NCI-H82 (cell line): ENCODE results near the gene TADA2B.
A peak's percentile ranks its signal among the peaks of the same experiment; 100 is the strongest.

Experiments used
- DNase-seq: peaks from one replicate; lab custom pipeline; 2025; lab: John Stamatoyannopoulos, UW

TADA2B gene

DNA sequence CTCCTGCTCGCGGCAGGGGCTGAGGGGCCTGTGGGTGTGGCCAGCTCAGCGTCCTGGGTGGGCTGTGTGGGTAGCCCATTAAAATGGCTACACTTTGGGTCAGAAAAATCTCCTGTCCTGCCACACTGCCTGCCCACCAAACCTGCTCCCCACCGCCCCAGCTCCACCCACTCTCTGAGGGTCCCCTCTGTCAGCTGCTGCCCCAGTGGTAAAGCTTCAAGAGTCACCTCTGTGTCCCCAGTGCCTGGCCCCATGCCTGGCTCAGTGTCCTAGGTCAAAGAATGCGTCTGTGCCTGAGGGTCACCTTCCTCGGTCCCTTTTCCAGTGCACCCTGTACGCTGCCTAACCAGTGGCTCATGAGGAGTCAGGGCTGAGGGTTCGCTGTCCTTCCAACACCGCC is 24.9 kb upstream of the TADA2B start:
- no peak for DNase-seq

DNA sequence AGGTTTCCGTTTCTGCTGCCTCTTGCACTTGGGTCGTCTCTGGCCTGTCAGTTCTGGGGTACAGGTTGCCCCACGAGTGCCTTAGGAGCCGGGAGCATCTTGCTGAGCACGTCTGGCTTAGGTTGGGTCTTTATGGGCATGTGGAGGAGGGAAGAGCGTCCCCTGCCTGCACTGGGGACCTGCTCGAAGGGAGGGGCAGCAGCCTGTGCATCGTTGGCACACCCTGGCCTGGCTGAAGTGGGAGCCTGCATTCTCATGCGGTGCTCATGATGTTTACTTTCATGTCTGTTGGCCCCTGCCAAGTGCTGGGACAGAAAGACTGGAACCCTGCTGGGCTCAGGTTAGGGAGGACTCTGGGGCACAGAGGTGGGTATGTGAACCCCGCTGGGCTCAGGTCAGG is 23.8 kb upstream of the TADA2B start:
- no peak for DNase-seq

DNA sequence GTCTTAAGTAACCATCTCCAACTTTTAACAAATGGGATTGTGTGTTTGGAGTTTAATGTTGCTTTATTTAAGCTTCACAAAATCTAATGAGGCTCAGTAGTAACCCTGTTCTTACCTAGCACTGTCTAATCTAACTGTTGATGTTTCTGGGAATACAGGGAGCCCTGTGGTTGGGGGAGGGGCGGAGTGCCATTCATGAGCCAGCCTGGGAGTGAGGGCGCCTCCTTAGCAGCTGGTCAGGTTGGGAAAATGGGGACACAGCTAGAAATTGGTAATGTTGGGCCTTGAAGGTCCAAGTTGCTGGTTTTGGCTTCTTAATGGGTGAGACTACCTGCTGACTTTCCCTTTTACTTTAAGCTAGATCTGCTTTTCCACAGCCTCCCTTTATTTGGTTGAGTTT is 22.9 kb upstream of the TADA2B start:
- DNase-seq, result no peak

DNA sequence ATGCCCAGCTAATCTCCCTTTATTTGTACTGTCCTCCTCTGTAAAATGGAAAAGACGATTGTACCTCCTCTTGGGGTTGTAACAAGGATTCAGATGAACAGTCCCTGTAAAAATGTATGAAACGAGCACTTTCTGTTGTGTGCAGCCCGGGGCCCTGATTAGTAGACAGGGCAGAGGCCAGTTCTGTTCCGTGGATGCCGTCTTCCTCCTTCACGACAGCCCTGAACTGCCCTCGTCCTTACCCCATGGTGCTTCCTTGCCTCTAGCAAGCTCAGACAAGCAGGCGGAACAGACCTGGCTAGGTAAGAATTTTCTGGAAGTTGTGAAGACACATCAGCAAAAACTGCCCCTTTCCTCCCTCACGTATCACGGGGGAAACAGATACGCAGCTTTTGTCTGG is 22.3 kb upstream of the TADA2B start:
- DNase-seq, result no peak

DNA sequence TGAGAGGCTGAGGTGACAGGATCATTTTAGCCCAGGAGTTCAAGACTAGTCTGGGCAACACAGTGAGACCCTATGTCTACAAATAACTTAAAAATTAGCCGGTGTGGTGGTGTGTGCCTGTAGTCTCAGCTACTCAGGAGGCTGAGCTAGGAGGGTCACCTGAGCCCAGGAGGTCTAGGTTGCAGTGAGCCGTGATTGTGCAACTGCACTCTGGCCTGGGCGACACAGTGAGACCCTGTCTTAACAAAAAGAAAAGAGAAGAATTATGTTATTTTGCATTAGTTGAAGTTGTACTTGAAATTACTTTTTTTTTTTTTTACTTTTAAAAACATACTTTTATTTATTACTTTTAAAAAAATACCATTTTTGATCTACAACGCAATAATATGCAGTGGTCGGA is 21.8 kb upstream of the TADA2B start:
- DNase-seq, result no peak

DNA sequence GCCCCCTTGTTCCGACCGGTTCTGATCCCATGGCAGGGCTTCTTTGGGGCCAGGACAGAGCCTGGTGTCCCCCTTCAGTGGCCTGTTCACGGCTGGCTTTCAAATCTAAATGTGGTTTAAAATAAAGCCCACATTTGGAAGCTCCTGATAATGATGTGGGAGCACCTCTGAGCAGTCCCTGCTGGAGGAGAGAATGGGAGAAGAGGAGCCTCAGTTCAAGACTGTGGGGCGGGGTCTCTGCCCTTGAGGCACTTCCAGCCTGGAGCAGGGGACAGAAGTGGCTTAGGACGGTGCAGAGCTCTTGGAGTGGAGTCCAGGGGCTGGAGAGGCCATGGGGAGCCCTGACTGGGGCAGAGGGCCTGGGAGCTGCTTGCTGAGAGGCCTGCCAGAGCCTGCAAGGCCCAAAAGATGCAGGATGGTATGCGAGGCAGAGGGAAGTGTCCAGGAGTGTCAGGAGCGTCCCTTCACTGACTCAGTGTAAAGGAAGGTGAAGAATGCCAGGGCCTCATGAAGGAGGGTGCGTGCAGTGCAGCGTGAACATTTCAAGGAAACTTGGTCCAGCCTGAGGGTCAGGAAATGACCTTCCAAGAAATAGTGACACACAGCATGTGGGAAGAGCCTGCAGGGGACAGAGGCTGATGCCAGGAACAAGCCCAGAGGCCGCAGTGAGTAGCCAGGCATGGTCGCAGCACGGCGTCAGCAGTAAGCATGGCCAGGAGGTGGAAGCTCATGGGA is 21.1 kb upstream of the TADA2B start:
- DNase-seq, result no peak

DNA sequence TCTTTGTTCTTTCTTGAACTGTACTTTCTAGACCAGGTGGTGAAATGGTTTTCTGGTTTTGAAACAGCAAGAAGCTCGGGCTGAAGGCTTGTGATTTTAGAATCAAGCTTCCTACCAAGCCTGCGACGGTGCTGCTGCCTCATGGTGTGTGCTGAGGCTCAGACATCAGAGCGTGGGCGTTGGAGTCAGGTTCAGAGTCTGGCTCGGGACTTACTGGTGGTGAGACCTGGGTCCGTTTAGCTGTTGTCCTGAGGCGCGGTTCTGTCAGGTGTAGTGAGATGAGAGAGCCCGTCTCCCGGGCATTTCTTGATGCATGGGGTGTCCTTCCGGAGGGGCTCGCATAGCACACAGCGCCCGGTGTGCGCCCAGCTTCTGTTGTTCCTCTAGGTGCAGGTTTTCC is 19.7 kb upstream of the TADA2B start:
- no peak for DNase-seq

DNA sequence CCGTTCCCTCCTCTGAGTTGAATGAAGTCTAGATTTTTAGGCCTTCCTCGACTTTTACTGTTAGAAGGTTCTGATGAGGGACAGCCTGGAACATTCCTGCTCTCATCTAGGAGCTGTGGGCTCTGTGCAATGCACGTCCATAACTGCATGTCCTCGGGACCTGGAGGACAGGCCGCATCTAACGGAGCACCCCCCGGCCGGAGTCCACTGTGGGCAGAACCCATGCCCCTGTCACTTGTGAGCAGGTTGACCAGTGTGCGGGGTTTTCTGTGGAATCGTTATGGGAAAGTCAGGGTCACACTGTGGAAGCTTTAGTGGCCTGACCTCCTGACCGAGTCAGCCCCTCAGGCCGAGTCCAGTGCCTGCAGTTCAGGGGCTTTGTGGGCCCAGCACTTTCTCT is 19.3 kb upstream of the TADA2B start:
- no peak for DNase-seq

DNA sequence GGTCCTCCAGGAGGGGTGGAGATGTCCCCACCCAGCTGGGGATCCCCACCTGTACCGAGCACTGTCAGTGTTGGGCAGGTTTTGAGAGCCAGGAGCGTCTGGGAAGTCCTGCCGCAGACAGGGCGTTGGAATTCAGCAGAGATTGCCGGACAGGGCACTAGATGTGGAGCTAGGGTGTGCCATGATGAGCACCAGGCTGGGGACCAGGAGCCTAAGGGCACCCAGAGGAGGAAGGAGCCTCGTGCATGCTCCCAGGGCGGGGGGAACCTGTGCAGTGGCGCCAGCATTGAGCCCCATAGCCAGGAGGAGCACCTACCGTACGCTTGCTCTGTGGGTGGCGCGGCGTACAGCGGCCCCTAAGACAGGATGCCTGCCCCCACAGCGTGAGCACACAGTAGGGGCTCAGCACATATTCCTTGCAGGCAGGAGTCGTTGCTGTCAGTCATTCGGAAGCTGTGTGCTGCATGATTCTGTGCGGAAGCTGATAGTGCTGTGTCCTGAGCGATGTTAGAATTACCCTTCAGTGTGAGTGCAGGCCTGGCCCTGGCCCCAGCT is 18.8 kb upstream of the TADA2B start:
- no peak for DNase-seq

DNA sequence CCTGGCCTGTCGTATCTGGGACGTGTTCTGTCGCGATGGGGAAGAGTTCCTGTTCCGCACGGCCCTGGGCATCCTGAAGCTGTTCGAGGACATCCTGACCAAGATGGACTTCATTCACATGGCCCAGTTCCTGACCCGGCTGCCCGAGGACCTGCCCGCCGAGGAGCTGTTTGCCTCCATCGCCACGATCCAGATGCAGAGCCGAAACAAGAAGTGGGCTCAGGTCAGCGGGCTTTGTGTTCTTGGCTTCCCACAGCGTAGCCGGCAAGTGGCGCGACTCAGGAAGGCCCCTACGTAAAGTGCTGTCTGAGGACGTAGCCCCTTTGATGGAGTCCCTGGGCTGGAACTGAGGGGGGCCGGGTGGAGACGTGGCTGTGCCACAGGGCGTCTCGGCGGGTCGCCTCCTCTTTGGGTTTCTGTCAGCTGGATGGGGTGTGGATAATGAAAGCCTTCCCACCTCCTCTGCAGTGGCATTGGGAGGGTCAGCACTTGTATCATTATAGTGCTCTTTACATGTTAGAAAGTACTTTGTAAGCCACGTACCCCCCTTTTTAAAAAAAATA is 18.1 kb upstream of the TADA2B start:
- no peak for DNase-seq

DNA sequence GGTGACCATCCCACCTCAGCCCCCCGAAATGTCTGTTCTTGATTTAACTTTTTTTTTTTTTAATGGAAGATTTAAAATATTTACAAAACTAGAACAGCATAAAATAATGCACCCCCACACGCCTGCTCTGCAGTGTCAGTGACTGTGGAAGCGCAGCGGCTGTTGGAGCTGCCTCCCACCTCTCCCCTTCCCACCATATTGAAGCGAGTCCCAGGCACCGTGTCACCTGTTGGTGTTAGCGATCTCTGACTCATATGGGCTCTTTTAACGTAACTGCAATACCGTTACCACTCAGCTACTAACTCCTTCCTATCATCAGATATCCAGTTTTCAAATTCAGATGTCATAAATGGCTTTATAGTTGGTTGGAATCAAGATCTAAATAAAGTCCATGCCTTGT is 17.1 kb upstream of the TADA2B start:
- no peak for DNase-seq

DNA sequence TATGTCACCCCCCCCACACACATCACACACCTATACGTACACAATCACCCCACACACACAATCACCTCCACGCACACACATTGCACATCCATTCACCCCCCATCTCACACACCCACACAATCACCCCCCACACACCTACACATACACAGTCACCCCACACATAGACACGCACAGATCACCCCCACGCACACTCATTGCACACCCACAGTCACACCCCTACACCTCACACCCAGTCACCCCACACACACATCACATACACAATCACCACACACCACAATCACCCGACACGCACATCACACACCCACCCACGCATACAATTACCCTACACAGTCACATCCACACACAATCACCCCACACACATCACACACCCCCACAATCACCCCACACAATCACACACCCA is 15.9 kb upstream of the TADA2B start:
- no peak for DNase-seq

DNA sequence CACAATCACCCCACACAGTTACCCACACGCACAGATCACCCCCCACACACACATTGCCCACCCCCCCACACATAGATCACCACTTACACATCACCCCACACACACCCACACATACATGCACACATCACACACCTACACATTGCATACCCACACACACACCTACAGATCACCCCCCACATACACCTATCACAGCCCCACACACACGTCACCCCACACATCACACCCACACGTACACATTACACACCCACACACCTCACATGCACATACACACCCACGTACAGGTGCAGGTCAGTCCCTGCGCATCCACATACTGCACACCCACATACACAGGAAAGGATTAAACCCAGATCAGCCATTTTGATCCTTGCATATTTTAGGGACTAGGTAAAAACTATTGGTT is 15.3 kb upstream of the TADA2B start:
- DNase-seq, result no peak

DNA sequence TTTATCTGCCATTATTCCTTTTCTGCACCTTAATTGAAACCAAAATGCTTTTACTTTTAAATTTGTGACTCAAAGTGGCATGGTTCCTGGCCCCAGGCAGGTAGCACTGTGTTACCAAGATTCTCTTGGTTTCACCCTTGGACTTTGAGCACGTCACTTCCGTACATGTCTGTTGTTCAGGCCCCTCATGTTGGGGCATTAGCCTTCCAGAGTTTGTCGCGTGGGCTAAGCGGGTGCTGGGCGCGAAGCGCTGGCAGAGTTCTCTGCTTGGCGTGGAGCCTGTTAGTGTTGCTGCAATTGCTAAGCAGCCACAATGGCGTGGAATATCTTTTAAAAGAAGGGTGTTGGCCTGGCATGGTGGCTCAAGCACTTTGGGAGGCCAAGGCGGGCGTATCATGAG is 14.0 kb upstream of the TADA2B start:
- DNase-seq, result no peak

DNA sequence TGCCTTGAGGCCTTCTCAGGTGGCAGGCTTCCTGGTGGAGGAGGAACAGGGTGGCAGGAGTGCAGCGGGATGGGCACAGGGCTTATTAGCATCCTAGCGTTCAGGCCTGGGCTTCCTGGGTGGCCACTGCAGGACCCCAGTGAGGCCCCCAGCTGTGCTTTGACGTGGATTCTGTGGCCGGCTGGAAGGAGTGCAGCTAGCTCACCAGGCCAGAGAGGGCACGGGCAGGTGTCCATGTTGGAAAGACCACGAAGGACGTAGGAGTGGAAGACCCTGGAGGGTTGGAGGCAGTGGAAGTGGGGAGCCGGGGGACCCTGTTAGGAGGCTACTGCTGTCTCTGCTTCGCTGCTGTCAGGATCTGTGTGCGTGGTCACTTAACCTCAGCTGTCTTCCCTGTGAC is 13.3 kb upstream of the TADA2B start:
- DNase-seq, result no peak

DNA sequence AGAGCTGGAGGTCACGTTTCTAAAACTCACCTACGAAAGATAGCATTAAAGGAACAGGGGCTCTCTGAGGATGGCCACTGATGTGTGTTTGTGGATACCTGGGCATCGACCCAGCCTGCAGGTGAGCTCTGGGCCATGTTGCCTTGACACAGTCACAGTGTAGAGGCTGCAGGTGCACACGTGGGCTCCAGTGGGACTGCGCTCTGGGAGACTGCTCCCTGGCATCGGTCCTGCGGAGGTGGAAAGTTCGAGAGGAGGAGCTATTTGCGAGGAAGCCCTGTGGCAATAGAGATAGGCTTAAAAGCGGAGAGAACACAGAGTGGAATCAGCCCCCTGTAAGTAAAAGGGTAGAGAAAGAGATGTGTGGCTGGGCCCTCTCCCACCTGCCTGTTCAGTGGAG is 12.3 kb upstream of the TADA2B start:
- DNase-seq, result no peak

DNA sequence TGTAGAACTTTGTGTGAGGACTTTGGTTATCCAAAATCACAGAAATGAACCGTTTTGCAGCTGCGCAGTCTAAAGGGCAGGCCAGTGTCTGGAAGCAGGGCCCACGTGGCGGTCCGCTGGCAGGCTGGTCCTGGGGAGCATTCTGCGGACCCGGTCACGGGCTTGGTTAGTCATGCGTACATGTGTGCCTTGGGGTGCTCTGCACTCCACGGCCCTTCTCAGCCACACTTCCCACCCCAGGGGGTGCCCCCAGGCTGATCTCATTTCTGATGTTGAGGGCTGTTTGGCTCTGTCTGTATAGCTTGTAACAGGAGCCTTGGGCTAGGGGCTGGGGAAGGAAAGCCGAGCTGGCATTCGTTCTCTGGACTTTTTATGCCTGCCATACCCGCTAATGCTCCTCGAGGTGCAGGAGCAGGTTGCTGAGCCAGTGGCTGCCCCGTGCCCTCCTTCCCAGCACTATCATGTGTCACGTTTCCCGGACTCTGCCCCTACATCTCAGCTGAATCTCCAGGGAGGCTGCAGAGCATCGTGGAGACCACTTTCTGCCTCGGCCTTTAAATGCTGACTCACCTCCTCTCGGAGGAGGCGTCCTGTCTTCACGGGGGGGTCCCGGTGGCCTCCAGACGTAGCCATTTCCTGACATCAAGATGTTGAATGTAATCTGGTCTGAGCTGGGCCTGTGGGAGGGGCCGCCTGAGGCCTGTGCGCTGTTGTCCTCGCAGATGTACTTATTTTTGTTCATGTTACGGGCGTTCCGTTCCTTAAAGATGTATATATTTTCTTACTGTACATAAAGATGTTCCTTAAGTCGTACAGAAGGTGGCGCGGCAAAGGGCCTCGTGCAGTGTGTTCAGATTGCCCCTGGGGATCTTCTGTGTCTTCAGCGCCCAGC is 11.4 kb upstream of the TADA2B start:
- DNase-seq, result no peak

DNA sequence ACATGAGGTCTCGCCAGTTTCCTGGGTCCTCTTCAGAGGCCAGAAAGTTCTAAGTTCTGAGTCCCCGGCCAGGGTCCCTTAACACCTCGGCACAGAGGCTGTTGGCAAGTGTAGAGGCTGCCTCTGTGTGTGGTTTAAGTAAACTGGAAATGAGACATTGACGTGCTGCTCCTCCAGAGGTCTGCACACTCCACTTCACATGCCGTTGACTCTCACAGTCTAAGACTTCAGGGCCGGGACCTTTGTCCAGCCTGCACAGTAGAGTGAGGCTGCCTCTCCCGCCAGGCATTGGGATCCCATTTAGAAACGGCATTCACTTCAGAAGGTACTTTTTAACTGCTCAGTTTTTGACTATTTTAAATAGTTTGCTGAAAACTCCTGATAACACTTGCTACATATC is 10.6 kb upstream of the TADA2B start:
- DNase-seq, result no peak

DNA sequence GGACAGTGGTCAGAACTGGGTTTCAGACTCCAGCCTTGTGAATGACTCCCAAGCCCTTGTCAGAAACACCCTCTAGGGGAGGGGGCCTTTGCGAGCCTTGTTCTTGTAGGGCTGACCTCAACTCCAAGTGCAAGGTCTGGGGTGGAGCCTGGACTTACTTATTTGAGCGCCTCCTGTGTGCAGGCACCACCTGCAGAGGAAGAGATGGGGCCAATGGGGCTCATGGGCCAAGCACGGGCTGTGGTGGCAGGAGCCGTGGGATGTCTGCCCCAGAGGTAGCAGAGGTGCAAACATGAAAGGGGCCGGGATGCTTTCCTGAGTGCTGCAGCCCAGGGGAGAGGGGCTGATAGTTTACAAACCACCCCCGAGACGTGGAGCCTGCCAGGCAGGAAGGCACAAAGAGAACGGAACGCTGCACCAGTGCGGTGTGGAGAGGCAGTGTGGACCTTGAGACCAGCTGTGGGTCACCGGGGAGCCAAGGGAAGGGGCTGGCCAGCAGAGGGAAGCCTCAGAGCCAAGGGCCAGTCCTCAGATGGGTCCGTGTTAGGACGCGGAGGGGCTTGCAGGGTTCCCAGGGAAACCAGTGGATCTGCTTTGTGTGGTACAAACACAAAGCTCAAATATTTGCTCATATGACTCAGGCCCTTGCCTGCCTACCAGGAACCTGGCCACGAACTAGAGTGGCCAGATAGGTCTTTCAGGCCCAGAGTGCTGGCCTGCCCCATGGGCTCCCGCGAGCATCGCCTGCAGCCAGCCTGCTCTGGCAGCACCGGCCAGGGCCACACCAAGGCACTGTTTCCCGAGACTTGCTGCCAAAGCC is 8.7 kb upstream of the TADA2B start:
- DNase-seq, result no peak

DNA sequence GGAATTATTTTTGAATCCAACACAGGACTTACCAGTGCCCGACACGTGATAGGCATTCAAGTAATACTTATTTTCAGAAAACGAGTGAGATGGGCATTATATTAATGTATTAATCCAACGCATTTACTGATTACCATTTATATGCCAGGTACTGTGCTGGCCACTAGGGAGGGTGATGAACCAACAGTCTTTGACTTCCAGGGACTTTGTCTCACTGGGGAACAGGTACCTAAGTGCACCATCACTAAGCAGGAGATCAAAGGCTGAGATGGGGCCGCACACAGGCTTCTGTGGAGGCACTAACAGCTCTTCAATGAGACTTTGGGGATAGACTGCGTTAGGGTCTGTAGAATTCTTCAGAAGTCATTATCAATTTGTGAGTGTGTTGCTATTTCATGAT is 5.7 kb upstream of the TADA2B start:
- peak; percentile 20 for DNase-seq

DNA sequence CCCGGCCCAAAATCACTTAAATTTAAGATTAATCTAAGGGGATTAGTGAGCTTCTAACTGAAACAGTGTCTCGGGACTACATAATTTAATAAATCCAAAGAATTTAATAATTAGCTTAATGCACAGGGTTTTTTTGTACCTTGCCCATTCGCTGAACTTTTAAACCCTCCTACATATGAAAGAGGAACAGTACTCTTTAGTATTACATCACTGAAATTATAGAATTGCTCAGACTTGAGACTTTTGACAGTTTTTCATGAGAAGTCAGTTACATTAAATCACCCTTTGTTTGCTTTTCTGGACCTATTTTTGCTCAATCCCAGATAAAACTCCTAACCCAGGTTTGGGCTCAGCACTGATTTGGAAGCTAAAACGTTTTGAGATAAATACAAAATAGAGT is 2.4 kb upstream of the TADA2B start:
- no peak for DNase-seq

DNA sequence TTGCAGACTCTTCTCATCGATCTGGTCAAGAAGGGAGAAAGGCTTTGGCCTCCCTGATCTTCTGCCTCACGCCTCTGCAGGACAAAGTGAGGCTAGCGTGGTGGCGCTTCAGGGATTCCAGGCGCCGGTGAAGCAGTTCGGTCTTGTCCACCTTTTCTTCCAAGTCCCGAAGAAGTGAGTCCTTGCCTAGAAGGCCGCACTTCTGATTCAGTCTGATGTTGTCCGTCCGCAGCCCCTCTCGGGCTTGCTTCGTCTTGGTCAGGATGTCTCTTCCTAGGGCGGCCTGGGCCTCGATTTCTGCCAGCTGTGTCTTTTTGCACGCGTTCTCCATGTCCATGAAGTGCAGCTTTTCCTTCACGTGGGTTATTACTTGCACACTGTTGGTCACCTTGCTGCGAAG is 1.9 kb upstream of the TADA2B start:
- DNase-seq, result no peak
